PC-9 (cell line): ENCODE results near the gene RAB36. TPM values are rescaled to one million over a fixed set of nuclear protein-coding genes. Genes with fewer than 3 reads are reported as not detected.

ENCODE experiments used
- BruUV-seq: library from RNA; stranded (reverse); fragments of 400-500 nt; replicated peaks from 2 replicates; lab custom pipeline; 2021; lab: Mats Ljungman, UMichigan
- CTCF ChIA-PET: fragments of 300-600 bp; sonication (Branson Sonifier 250); formaldehyde crosslinking; loops from one replicate; lab custom pipeline; 2022; ENCODE audit warnings: antibody characterized with exemption; lab: Charles Lee
- POLR2A ChIA-PET: fragments of 300-600 bp; sonication (Branson Sonifier 250); formaldehyde crosslinking; loops from one replicate; lab custom pipeline; 2022; ENCODE audit warnings: antibody characterized with exemption; ENCODE audit not compliant: unreplicated experiment; lab: Charles Lee
- DNase-seq, 2 experiments: peaks; one replicate each; pipeline versions ENCODE4 v3.0.0 to v3.0.0-alpha.2; 2015 to 2022; ENCODE audit warnings: mixed read lengths in 1 of 2
- H2AFZ ChIP-seq: fragments of 200-600 bp; sonication (generic); 2 replicates; pipeline ENCODE4 v1.8.1; 2017; ENCODE audit warnings: antibody characterized with exemption
- H3F3A ChIP-seq: fragments of 200-600 bp; sonication (generic); 2 replicates; pipeline ENCODE4 v1.8.1; 2017; ENCODE audit warnings: antibody characterized with exemption, mild to moderate bottlenecking, low read depth; ENCODE audit not compliant: insufficient read depth
- H3K27ac ChIP-seq: fragments of 200-600 bp; sonication (generic); 2 replicates; pipeline ENCODE4 v1.6.1; 2016; ENCODE audit warnings: mixed run types
- H3K27me3 ChIP-seq: fragments of 200-600 bp; sonication (generic); 2 replicates; pipeline ENCODE4 v1.6.1; 2016; ENCODE audit warnings: low read depth, mixed run types; ENCODE audit not compliant: insufficient read depth
- H3K36me3 ChIP-seq: fragments of 200-600 bp; sonication (generic); 2 replicates; pipeline ENCODE4 v1.6.1; 2016; ENCODE audit warnings: low read depth, mixed run types
- H3K4me1 ChIP-seq: fragments of 200-600 bp; sonication (generic); replicated peaks from 2 replicates; pipeline ENCODE4 v1.6.1; 2016; ENCODE audit warnings: mixed run types; ENCODE audit not compliant: insufficient read depth
- H3K4me2 ChIP-seq: fragments of 200-600 bp; sonication (generic); 2 replicates; pipeline ENCODE4 v1.6.1; 2017; ENCODE audit warnings: mixed run types
- H3K4me3 ChIP-seq: fragments of 200-600 bp; sonication (generic); 2 replicates; pipeline ENCODE4 v1.6.1; 2016; ENCODE audit warnings: mixed run types
- H3K79me2 ChIP-seq: fragments of 200-600 bp; sonication (generic); 2 replicates; pipeline ENCODE4 v1.6.1; 2017; ENCODE audit warnings: low read depth, mixed run types
- H3K9me2 ChIP-seq: fragments of 200-600 bp; sonication (generic); 2 replicates; pipeline ENCODE4 v1.8.1; 2017; ENCODE audit warnings: mild to moderate bottlenecking; ENCODE audit not compliant: insufficient read depth
- H3K9me3 ChIP-seq: fragments of 200-600 bp; sonication (generic); 2 replicates; pipeline ENCODE4 v1.8.1; 2016; ENCODE audit warnings: low read depth; ENCODE audit not compliant: insufficient read depth
- H4K20me1 ChIP-seq: fragments of 200-600 bp; sonication (generic); 2 replicates; pipeline ENCODE4 v1.8.1; 2017; ENCODE audit not compliant: insufficient read depth
- EZH2 ChIP-seq: fragments of 200-600 bp; sonication (generic); IDR thresholded peaks from 2 replicates; pipeline ENCODE4 v1.8.0; 2017; ENCODE audit warnings: antibody characterized with exemption, low read depth
- intact Hi-C: fragments of 100-400 bp; cut with micrococcal nuclease; formaldehyde crosslinking; loops from one replicate; pipeline ENCODE4 v1.10.0; 2022; ENCODE audit not compliant: unreplicated experiment
- total RNA-seq: library from RNA; stranded (reverse); gene quantifications from 2 replicates; pipeline ENCODE4 v1.2.3, GENCODE V29; 2021
- TF ChIP-seq, protein P1 (sequence below): fragments of 200-600 bp; sonication (generic); conservative IDR thresholded peaks from 2 replicates; pipeline ENCODE4 v1.6.1; 2017; ENCODE audit warnings: mixed run types, antibody characterized with exemption, mild to moderate bottlenecking, moderate library complexity

The RAB36 gene
- total RNA-seq, 1 experiment from 2014 or later, result 6.8 TPM

DNA sequence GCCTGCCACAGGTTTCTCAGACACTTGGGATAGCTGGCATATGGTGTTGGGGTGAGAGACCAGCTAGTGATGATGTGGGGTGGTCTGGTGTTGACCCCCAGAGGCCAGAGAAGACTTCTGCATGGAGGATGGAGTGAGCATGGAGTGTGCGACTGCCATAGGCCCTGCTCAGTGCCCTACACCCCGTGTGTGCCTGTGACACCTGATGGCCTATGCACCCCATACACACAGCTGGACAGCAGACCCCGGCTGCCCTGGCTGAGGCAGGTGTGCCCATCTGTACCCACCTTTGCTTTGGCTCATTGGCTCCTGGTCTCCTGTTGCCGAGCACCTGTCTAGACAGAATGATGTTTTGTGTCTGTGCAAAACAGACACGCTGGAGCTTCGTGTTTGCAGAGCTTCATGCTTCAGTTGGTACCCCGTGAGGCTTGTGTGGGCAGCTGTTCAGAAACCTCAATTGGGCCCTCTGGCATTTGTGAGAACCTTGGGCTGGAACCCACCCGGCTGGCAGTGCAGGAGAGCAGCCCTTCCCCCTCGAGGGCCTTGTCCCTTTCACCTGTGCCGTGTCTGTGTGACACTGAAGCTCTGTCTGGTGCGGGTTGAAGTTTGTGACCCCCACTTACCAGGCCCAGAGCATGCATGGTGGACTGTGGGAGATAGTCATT, 62.6 kb downstream of the RAB36 start:
- H3K27me3 ChIP-seq, result no peaks in the 10 kb centered on the region
- no peak for DNase-seq
- no peak overlapping the region for H3K27ac ChIP-seq
- H4K20me1 ChIP-seq, result peaks cover 27% of the 10 kb centered on the region
- CTCF ChIA-PET, result no interaction called here
- no peak overlapping the region for H3K4me2 ChIP-seq
- H3K4me3 ChIP-seq, result no peak overlapping the region
- no peak overlapping the region for H2AFZ ChIP-seq
- BruUV-seq, result no TSS peak
- H3K9me3 ChIP-seq, result no peaks in the 10 kb centered on the region
- intact Hi-C loops, result no loop called here
- POLR2A ChIA-PET, result no interaction called here
- no peaks in the 10 kb centered on the region for H3K9me2 ChIP-seq
- no peaks in the 10 kb centered on the region for H3K36me3 ChIP-seq
- TF ChIP-seq EZH2, result no peak
- TF ChIP-seq, protein P1, sequence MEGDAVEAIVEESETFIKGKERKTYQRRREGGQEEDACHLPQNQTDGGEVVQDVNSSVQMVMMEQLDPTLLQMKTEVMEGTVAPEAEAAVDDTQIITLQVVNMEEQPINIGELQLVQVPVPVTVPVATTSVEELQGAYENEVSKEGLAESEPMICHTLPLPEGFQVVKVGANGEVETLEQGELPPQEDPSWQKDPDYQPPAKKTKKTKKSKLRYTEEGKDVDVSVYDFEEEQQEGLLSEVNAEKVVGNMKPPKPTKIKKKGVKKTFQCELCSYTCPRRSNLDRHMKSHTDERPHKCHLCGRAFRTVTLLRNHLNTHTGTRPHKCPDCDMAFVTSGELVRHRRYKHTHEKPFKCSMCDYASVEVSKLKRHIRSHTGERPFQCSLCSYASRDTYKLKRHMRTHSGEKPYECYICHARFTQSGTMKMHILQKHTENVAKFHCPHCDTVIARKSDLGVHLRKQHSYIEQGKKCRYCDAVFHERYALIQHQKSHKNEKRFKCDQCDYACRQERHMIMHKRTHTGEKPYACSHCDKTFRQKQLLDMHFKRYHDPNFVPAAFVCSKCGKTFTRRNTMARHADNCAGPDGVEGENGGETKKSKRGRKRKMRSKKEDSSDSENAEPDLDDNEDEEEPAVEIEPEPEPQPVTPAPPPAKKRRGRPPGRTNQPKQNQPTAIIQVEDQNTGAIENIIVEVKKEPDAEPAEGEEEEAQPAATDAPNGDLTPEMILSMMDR, result no peak
- peaks cover 79% of the 10 kb centered on the region for H3K79me2 ChIP-seq
- H3K4me1 ChIP-seq, result peaks cover 13% of the 10 kb centered on the region; the same call in 1 of the 2 replicates
- H3F3A ChIP-seq, result 0 out of 2 replicates have a peak, but pooled peaks cover 6% of the 10 kb centered on the region

DNA sequence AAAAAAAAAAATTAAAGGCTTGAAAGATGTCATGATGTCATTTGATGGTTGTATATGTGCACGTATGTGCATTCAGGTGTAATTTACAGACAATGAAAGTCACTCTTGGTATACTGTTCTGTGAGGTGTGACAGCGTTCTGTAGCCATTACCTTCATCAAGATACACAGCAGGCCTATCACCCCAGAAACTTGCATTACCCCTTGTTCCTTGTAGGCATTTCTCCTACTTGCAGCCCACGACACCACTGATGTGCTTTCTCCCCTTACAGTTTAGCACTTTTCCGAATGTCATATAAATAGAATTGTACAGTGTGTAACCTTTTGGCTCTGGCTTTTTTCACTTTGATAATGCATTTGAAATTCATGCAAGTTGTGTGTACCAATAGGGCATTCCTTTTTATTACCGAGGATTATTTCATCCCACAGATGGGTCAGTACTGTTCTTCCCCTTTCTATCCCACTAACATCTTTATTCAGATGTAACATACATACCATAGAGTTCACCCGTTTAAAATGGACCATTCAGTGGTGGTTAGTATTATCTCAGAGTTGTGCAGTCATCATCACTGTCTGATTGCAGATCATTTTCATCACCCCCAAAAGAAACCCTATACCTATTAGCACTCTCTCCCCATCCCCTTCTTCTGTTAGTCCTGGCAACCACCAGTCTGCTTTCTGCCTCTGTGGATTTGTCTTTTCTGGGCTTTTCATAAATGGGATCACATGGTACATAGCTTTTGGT, 65.3 kb downstream of the RAB36 start:
- Histone ChIP-seq H3K4me2 (no peak overlapping the region), H3K4me3 (no peak overlapping the region), H4K20me1 (peaks cover 22% of the 10 kb centered on the region), H3K4me1 (peaks cover 10% of the 10 kb centered on the region), H3K9me2 (no peaks in the 10 kb centered on the region), H3K79me2 (peaks cover 83% of the 10 kb centered on the region), H3F3A (peaks cover 10% of the 10 kb centered on the region; the same call in 1 of the 2 replicates), H2AFZ (no peak overlapping the region), H3K27me3 (no peaks in the 10 kb centered on the region), H3K36me3 (no peaks in the 10 kb centered on the region), H3K27ac (no peak overlapping the region), H3K9me3 (no peaks in the 10 kb centered on the region)
- no peak for DNase-seq
- POLR2A ChIA-PET, result no interaction called here
- intact Hi-C loops, result no loop called here
- TF ChIP-seq EZH2, result no peak
- TF ChIP-seq, protein P1, result no peak
- CTCF ChIA-PET, result no interaction called here
- BruUV-seq, result no TSS peak

DNA sequence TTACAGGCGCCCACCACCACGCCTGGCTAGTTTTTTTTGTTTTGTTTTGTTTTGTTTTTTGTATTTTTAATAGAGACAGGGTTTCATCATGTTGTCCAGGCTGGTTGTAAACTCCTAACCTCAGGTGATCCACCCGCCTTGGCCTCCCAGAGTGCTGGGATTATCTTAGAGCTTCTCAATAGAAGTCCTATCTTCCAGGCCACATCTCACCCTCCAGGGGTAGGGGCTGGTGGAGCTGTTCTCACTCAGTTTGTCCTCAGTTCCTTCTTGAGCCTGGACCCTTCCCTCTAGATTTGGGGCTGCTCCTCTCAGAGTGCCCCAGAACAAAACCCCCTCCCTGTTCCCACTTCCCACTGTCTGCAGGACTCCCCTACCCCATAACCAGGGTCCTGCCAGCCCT, 66.3 kb downstream of the RAB36 start:
- H3K9me2 ChIP-seq, result no peaks in the 10 kb centered on the region
- POLR2A ChIA-PET, result no interaction called here
- H4K20me1 ChIP-seq, result peaks cover 23% of the 10 kb centered on the region
- H3K79me2 ChIP-seq, result peaks cover 91% of the 10 kb centered on the region
- no peak overlapping the region for H3K4me2 ChIP-seq
- no peaks in the 10 kb centered on the region for H3K9me3 ChIP-seq
- H2AFZ ChIP-seq, result no peak overlapping the region
- intact Hi-C loops, result no loop called here
- TF ChIP-seq, protein P1, result no peak
- no peak for TF ChIP-seq EZH2
- H3K27ac ChIP-seq, result no peak overlapping the region
- peaks cover 9% of the 10 kb centered on the region; the same call in 1 of the 2 replicates for H3F3A ChIP-seq
- no peak overlapping the region for H3K4me3 ChIP-seq
- peaks cover 20% of the 10 kb centered on the region for H3K4me1 ChIP-seq
- DNase-seq, result no peak
- H3K27me3 ChIP-seq, result no peaks in the 10 kb centered on the region
- no peaks in the 10 kb centered on the region for H3K36me3 ChIP-seq
- CTCF ChIA-PET, result no interaction called here
- no TSS peak for BruUV-seq
